ENCODE results near the gene MIB2.

Gene MIB2

DNA sequence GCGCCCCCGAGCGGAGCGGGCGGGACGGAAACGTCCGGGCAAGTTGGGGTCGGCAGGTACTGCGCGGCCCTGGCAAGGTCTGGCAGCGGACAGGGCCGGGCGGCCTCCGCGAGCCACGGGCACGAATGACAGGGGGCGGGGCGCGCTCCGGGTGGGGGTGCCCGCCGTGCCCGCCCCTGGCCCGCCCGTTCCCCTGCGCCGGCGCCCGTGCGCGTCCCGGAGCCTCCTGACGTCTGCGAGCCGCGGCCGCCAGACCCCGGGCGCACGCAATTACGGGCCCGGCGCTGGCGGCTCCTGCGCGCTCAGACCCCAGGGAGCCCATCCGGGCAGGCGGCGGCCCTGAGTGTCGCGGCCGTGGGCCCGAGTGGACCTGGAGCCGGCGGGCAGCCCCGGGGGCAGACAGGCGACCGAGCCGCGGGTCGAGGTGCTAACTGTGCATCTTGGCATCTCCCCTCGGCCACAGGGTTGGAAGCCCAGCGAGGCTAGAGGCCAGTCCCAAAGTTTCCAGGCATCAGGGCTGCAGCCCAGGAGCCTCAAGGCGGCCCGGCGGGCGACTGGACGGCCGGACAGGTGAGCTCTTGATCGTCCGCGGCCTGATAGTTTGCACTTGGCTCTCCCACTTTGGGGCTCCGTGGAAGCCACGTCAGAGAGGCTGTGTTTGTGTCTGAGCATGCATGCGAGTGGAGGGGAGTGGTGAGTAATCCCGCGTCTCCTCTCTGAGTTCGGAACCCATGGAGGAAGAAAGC, 918 bp downstream of the MIB2 start:
- peak; percentile 26 for DNase-seq

DNA sequence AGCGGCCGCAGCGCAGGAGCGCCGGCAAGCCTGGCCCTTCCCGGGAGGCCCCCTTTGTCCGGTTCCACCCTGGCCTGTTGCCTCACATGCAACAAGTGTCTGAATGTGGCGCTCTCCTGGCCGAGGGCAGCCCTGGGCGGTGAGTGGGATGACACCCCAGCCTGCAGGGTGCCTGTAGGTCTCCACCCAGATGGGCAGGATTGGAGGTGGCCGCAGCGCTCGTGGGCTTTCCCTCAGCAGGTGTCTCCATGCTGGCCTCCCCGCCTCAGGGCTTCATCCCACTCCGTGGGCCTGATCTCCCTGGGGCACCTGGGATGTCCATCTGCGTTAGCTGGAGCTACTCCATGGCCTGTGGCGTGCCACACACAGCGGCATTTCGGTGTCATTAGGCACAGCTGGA, 1.5 kb downstream of the MIB2 start:
- DNase-seq = no peak

DNA sequence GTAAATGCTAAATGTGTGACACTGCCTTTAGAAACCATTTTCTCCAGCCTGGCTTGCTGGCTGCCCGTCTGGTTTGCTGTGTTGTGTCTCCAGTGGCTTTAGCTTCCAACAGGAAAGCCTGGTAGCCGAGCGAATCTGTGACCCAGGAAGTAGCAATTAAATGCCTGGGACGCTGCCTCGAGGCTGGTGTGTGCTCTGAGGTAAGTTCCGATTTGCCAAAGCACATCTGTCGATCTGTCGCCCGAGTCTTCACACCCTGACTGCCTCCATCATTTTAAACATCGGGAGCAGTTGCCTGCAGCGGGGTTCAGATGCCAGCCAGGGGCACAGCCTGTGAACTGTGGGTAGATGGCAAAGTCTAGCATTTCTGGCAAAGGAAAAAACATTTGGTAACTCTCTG, 2.2 kb downstream of the MIB2 start:
- no peak for DNase-seq

DNA sequence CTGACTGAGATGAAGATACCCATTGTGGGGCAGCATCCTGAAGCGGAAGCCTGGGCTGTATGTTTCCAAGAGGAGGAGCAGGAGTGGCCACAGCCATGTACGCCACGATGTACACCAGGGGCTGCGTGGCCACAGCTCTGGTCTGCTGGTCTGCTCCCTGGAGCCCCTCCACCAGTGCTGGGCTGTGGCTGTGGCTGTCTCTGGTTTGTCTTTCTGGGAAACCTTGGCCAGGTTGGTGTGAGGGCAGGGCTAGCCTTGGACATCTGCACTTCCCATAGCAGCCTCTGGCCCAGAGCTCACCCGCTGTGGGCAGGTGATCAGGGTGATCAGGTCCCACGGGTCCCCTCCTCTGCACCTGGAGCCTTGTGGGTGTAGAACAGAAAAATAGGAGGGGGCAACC, 2.6 kb downstream of the MIB2 start:
- DNase-seq = no peak

DNA sequence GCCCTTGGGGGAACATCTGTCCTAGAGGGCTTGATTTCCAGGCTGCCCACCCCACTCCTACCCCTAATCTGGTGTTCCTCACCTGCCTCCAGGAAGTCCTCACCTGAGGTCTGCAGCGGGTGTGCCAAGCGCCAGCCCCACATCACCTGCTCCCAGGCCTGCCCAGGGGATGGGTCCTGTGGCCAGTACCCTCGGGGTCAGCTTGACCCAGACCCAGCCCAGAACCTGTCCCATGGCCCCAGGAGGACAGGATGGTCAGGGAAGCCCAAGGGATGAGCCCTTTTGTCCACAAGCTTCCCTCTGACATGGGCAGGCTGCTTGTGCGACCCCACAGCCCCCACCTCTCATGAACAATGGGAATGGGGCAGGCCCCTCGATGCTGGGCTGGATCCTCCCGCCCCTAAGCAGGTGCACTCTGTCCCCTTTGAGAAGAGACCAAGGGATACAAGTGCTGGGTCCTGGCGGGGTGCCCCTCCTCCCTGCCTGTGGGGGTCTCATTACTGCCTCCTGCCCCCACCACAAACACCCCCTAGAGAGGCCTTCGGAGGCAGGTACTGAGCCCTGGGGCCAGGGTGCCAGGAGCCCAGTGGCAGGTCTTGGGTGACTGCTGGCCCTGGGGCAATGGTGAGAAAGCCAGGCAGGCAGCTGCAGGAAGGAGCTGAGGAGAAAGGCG, 3.2 kb downstream of the MIB2 start:
- DNase-seq = no peak

DNA sequence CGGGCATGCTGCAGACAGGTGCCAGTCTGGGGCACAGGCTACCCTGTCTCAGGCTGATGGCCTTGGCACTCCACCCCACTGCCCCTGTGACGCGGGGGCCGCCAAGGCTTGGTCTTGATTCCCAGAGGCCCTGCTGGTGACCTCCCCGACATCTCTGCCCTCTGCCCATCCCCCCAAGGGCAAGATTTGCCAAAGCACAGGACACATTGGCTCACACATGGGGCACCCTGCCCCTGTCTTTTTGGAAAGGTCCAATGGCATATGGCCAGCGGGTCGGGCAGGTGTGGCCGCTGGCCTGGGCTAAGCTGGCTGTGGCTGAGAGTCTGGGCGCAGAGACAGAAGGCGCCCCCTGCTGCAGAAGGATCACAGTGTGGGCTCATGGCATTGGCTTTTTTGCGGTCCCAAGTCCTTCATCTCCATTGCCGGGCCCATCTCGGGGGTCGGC, 4.6 kb downstream of the MIB2 start:
- DNase-seq = no peak

DNA sequence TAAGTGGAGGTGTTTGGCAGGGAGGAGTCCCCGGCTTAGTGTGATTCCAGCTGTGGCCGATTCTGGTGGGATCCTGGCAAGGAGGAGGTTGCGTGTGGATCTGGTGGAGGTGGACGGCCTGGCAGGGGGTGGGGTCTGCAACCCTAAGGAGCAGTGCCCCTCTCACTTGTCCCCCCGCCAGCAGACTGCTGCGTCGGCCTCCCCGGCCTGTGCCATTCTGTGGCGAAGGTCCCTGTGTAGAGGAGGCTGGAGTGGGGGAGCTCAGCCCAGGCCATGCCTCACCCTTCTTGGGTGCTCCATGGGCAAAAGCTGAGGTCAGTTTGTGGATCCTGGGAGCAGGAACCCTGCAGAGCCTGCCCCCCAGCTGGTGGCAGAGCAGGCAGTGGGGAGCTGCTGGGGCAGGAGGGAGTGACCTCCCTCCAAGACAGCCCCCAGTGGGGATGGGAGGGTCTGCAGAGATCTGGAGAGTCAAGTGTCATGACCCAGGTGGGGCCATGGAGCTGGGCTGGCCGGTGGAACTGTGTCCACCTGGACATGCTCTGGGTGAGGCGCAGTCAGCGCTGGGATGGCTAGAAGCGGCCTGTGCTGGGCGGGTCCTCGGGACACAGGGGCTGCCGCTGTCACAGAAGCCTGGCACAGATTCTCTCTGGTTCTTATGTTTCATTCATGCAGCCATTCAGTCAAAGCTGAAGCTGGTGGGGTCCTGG, 5.3 kb downstream of the MIB2 start:
- no peak for DNase-seq

DNA sequence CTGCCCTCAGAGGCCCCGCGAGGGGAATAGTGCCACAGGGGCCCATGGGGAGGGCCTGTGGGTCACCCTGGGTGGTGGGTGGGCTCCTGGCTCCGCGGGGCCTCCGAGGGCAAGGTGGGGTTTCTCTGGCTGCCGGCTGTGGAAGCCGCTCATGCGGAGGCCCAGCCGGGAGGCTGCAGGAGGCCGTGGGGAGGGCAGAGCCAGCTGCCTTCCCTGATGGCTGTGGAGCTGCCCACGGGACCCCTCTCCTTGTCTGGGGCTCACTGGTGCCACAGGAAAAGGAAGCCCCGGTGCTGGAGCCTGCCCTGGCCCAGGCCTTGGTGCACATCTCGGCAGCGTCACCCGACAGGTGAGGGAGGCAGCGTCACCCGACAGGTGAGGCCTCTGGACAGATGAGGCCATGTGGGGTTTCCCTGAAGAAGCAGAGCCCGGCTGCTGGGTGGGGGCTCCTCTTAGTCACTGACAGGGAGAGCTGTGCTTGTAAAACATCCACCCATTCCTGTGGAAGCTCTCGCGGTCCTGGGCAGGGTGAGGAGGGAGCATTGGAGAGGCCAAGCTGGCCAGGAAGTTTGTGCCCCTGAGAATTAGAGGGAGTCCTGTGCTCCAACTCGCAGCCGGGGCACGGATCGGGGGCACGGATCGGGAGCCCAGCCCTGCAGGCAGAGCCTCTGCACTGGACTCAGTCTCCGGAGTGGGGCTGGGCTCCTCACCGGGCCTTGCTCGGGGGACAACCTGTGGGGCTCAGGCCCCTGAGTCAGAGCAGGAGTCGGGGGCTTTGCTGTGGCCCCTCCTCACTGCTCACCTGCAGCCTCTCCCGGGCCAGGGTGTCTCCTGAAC, 6.1 kb downstream of the MIB2 start:
- no peak for DNase-seq

DNA sequence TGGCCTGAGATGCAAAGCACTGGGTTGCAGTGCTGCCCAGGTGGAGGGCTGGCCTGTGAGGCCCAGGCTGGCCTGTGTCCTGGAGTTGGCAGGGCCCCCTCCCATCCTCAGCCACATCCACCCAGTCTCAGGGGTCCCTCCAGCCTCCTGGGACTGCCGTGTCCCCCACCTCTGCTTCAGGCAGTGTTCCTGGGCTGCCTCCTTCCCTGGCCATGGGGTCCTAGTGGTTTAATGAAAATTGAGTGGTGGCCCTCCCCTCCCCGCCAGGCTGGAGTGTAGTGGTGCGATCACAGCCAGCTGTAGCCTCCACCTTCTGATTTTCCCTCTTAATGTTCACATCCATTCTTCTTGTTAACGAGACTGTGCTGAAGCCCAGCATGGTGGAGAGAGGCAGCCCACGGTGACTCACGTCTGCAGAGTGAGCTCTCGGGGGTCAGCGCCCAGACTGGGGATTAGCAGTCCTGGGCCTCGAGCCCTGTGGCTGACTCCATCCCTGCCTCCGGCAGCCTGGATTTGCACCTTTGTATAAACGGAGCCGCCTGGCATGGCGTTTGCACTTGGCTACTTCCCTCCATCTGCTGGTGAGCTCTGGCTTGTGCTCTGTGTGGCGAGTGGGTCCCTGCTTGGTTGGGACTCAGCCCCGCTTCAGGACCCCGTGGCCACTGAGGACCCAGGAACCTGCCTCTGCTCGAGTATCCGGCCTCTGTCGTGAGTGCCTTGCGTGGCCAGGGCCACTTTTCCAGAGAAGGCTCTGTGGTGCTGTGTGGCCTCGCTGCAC, 6.9 kb downstream of the MIB2 start:
- no peak for DNase-seq

DNA sequence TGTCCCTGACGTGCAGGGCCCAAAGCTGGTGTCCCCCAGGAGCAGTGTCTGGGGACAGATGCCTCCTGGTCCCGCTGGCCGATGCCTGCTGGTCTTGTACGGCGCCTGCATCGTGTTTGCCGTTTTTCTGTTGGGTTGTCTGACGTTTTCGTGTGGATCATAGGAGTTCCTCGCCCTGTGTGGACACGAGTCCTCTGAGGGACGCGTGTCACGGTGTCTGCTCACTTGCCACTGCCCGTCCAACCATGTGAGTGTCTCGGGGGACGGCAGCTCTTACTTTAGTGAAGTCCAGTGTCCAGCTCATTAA, 7.4 kb downstream of the MIB2 start:
- no peak for DNase-seq

DNA sequence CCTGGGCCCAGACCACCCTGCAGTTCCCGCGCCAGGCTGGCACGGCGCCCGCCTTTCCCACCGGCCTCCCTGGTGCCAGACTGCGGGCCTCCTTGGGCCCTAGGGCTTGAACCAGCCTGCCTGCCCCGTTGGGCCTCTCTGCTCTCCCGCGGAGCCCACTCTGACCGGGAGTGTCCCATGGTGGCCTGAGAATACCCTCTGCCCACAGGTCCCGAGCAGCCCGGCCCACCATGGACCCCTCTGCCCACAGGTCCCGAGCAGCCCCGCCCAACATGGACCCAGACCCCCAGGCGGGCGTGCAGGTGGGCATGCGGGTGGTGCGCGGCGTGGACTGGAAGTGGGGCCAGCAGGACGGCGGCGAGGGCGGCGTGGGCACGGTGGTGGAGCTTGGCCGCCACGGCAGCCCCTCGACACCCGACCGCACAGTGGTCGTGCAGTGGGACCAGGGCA, 7.9 kb downstream of the MIB2 start:
- DNase-seq = no peak

DNA sequence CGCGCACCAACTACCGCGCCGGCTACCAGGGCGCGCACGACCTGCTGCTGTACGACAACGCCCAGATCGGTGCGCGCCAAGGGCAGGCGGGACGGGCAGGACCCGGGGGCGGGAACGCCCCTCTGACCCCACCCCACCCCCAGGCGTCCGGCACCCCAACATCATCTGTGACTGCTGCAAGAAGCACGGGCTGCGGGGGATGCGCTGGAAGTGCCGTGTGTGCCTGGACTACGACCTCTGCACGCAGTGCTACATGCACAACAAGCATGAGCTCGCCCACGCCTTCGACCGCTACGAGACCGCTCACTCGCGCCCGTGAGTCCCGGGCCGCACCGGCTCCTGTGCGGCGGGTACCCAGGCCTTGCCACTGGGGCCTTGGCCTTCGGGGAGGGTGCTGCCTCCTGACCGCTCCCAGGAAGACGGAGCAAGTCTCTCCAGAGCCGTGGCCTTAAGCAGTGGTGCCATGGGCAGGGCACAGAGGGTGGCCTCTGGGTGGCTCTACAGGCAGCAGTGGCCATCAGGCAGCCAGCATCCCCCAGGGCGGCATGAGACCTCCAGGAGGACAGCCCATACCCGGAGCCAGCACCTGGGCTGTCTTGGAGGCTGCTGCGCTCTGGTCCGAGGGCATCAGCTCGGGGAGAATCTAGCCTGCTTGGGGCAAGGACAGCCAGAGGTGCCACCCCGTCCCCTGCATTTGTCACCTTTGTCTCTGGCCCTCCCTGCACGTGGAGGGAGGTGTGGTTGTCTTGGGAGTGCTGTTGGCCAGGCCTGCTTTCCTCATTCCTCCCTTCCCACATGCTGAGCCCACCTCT, 8.5 kb downstream of the MIB2 start:
- no peak for DNase-seq

DNA sequence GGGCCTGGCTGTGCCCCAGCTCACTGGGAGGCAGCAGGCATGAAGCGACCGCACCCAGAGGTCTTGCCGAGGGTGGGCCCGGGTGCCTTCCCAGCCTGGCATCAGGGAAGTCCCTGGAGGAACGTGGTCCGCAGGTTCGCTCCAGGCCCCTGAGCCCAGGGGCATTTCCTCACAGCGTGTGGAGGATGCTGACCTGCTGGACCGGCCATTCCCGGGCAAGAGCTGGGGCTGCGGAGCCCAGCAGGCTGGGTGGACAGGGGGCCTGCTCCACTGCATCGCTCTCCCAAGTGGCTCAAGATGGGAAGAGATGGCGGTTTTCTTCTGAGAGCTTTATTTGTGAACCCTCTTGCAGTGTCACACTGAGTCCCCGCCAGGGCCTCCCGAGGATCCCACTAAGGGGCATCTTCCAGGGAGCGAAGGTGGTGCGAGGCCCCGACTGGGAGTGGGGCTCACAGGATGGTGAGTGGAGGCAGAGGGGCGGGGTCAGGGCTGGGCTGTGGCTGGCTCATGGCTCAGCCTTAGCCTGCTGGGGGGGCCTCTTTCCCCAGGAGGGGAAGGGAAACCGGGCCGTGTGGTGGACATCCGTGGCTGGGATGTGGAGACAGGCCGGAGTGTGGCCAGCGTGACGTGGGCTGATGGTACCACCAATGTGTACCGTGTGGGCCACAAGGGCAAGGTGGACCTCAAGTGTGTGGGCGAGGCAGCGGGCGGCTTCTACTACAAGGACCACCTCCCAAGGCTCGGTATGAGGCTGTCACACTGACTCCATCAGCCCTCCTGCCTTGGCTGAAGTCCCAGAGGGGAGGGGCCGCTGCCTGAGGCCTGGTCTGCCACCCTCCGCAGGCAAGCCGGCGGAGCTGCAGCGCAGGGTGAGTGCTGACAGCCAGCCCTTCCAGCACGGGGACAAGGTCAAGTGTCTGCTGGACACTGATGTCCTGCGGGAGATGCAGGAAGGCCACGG, 9.4 kb downstream of the MIB2 start:
- no peak for DNase-seq

DNA sequence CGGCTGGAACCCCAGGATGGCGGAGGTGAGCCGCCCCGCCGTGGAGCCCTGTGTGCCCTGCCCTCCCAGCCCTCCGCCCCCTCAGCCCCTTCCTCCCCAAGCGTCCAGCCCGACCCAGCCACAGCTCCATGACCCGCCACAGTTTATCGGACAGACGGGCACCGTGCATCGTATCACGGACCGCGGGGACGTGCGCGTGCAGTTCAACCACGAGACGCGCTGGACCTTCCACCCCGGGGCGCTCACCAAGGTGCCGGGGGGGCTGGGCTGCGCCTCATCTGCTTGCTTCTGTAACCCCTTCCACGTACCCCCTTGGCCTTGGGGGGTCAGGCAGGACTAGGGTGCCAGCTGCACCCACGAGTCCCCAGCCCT, 10.1 kb downstream of the MIB2 start:
- DNase-seq = no peak

DNA sequence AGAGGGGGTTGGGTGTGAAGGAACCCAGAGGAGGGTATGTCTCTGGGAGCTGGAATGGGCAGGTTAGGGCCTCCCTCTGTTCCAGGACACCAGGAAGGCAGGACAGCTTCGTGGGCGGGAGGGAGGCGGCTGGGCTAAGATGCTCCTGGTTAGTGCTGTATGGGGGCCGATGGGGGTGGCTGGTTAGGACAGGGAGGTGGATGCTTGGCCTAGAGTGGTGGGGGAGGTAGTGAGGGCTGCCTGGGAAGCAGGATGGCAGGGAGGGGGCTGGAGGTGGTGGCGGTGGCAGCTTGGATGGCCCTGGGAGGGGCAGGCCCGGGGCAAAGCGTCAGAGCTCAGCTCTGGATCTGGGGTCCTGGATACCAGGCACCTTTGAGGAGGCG, 10.5 kb downstream of the MIB2 start:
- DNase-seq = no peak

DNA sequence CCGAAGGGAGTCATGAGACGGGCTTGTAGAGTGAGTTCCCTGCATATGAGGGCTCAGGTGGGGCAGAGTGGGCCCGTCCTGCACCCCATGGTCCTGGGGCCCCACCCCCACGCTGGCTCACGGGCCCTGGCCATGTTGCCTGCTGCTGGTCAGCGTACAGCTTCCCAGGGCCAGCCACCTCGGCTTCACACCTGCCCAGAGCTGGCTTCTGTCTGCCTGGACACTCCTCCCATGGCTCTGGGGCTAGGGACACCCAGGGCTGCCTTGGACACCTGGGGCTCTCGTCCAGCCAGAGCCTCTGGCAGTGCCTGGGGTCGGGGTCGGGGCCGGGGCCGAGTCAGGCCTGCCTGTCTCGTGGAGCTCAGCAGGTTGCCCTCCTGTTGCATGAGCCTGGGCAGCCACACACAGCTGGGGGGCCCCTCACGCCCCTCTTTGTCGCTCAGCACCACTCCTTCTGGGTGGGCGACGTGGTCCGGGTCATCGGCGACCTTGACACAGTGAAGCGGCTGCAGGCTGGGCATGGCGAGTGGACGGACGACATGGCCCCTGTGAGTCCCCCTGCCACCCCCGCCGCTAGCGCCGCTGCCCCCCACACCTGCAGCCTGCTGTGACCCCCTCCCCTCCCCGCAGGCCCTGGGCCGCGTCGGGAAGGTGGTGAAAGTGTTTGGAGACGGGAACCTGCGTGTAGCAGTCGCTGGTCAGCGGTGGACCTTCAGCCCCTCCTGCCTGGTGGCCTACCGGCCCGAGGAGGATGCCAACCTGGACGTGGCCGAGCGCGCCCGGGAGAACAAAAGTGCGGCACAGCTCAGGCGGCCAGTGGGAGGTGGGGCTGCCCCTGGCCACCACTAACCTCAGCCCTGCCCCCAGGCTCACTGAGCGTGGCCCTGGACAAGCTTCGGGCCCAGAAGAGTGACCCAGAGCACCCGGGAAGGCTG, 11.2 kb downstream of the MIB2 start:
- no peak for DNase-seq

DNA sequence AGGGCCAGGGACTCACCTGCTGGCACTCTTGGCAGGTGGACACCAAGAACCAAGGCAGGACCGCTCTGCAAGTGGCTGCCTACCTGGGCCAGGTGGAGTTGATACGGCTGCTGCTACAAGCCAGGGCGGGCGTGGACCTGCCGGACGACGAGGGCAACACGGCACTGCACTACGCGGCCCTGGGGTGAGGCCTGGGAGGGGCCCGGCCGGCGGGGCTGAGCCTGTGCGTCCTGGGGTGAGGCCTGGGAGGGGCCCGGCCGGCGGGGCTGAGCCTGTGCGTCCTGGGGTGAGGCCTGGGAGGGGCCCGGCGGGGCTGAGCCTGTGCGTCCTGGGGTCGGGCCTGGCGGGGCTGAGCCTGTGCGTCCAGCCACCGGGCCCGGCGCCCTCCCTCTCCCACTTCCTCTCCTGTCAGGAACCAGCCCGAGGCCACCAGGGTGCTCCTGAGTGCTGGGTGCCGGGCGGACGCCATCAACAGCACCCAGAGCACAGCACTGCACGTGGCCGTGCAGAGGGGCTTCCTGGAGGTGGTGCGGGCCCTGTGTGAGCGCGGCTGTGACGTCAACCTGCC, 12.0 kb downstream of the MIB2 start:
- no peak for DNase-seq

DNA sequence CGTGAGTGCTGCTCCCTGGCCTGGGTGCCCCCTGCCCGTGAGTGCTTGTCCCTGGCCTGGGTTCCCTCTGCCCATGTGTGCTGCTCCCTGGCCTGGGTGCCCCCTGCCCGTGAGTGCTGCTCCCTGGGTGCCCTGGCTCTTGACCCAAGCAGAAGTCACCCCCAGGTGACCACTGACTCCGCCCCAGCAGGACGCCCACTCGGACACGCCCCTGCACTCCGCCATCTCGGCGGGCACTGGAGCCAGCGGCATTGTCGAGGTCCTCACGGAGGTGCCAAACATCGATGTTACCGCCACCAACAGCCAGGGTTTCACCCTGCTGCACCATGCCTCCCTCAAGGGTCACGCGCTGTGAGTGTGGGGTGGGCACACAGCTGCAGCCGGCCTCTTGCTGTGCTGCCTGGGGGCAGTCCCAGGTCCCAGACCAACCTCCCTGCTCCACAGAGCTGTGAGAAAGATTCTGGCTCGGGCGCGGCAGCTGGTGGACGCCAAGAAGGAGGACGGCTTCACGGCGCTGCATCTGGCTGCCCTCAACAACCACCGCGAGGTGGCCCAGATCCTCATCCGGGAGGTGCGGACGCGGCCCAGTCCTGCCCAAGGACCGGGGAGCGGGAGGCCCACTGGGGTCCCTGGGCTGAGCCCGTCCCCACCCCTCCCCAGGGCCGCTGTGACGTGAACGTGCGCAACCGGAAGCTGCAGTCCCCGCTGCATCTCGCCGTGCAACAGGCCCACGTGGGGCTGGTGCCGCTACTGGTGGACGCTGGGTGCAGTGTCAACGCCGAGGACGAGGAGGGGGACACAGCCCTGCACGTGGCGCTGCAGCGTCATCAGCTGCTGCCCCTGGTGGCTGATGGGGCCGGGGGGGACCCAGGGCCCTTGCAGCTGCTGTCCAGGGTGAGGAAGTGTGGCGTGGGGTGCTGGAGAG, 12.8 kb downstream of the MIB2 start:
- DNase-seq = no peak
